Gastrocnemius medialis (tissue), 4 donors: ENCODE results near the gene ZNF335.

Experiments
- POLR2A ChIP-seq, 2 donors: fragments of 450-650 bp; IDR thresholded peaks; one replicate each; pipeline ENCODE4 v1.6.1; 2017; ENCODE audit warnings: antibody characterized with exemption in 2 of 2, mild to moderate bottlenecking in 2 of 2, moderate library complexity in 2 of 2
- TF ChIP-seq, protein P1 (sequence below), 5 experiments: fragments of 450-650 bp in 3 of 5; fragments of 200-600 bp in 2 of 5; sonication (generic) in 2 of 5; IDR thresholded peaks in 4 of 5; conservative IDR thresholded peaks in 1 of 5; 1 replicate in 4 of 5; 2 replicates in 1 of 5; pipeline ENCODE4 v1.5.1; 2016 to 2019; ENCODE audit warnings: antibody characterized with exemption in 5 of 5, mild to moderate bottlenecking in 3 of 5, moderate library complexity in 3 of 5

DNA sequence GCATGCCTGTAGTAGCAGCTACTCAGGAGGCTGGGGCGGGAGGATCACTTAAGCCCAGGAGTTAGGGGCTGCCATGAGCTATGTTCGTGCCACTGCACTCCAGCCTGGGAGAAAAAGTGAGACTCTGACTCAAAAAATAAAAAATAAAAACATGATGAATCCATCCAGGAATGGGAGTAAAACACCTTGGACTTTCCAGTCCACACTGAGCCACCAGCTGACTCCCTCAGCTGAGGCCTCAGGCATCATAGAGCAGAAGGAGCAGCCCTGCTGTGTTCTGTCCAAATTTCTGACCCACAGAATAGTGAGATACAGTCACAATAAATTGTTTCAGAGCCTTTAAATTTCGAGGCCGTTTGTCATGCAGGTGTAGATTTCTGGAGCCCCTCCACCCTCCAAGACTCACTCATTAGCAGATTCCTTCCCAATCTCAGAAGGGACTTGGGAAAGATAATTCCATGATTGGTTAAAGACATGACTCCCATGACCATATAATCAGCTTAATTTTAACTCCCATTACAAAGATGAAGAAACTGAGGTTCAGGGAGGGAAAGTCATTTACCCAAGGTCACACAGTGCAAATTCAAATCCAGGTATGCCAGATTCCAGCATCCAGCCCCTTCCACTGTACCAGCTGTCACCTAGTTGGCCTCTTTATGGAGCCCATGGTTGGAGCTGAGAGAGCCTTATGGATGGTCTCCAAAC is 27.7 kb upstream of the ZNF335 start:
- TF ChIP-seq POLR2A (IDR thresholded peaks at IDR 0.05), result no peak
- TF ChIP-seq, protein P1, sequence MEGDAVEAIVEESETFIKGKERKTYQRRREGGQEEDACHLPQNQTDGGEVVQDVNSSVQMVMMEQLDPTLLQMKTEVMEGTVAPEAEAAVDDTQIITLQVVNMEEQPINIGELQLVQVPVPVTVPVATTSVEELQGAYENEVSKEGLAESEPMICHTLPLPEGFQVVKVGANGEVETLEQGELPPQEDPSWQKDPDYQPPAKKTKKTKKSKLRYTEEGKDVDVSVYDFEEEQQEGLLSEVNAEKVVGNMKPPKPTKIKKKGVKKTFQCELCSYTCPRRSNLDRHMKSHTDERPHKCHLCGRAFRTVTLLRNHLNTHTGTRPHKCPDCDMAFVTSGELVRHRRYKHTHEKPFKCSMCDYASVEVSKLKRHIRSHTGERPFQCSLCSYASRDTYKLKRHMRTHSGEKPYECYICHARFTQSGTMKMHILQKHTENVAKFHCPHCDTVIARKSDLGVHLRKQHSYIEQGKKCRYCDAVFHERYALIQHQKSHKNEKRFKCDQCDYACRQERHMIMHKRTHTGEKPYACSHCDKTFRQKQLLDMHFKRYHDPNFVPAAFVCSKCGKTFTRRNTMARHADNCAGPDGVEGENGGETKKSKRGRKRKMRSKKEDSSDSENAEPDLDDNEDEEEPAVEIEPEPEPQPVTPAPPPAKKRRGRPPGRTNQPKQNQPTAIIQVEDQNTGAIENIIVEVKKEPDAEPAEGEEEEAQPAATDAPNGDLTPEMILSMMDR (IDR thresholded peaks at IDR 0.05 in 4 of 5, conservative IDR thresholded peaks at IDR 0.05 in 1 of 5), result no peak
